Measurements from ENCODE around the gene TBC1D14. TPM values are rescaled to one million over a fixed set of nuclear protein-coding genes. Genes with fewer than 3 reads are reported as not detected.

The TBC1D14 gene
- total RNA-seq, 1 donor from 2014 or later: 40.2 TPM

GRCh38 chr4:6926681-6927478 lies 17.3 kb downstream of the TBC1D14 start:
- H3K36me3 ChIP-seq (ENCODE audit: control insufficient read depth in 3 of 3, insufficient read depth in 3 of 3, low read length in 3 of 3): peaks cover 7 to 13% (median 9%) of the 10 kb centered on the region in 3 donors
- H3K27ac ChIP-seq (ENCODE audit: low read depth, low read length): peak overlapping the region; percentile 48
- H3K27me3 ChIP-seq (ENCODE audit: control insufficient read depth in 3 of 3, insufficient read depth in 3 of 3, low read length in 3 of 3): no peaks in the 10 kb centered on the region
- no peaks in the 10 kb centered on the region for H3K9me3 ChIP-seq (ENCODE audit: control insufficient read depth in 3 of 3, low read length in 3 of 3)
- H3K9ac ChIP-seq (ENCODE audit: low read depth in 1 of 3, low read length in 3 of 3): no peak overlapping the region
- H3K4me1 ChIP-seq (ENCODE audit: control insufficient read depth in 3 of 3, insufficient read depth in 3 of 3, low read length in 3 of 3): peaks cover 42 to 54% (median 45%) of the 10 kb centered on the region in 3 donors
- no peak overlapping the region for H3K4me3 ChIP-seq (ENCODE audit: low read length in 3 of 3)

GRCh38 chr4:6928081-6928480 lies 18.5 kb downstream of the TBC1D14 start:
- no peak overlapping the region for H3K4me3 ChIP-seq (ENCODE audit: low read length in 3 of 3)
- H3K9me3 ChIP-seq (ENCODE audit: control insufficient read depth in 3 of 3, low read length in 3 of 3): no peaks in the 10 kb centered on the region
- no peaks in the 10 kb centered on the region for H3K27me3 ChIP-seq (ENCODE audit: control insufficient read depth in 3 of 3, insufficient read depth in 3 of 3, low read length in 3 of 3)
- peaks cover 7 to 13% (median 9%) of the 10 kb centered on the region in 3 donors for H3K36me3 ChIP-seq (ENCODE audit: control insufficient read depth in 3 of 3, insufficient read depth in 3 of 3, low read length in 3 of 3)
- H3K4me1 ChIP-seq (ENCODE audit: control insufficient read depth in 3 of 3, insufficient read depth in 3 of 3, low read length in 3 of 3): peaks cover 42 to 58% (median 45%) of the 10 kb centered on the region in 3 donors
- H3K9ac ChIP-seq (ENCODE audit: low read depth in 1 of 3, low read length in 3 of 3): no peak overlapping the region
- no peak overlapping the region for H3K27ac ChIP-seq (ENCODE audit: low read depth, low read length)

- H3K27ac ChIP-seq (ENCODE audit: low read depth, low read length): peak overlapping the region; percentile 4
- H3K4me3 ChIP-seq (ENCODE audit: low read length in 3 of 3): peak overlapping the region in 1 of 3 donors; percentile 35
- peak overlapping the region in 1 of 3 donors; percentile 62 for H3K9ac ChIP-seq (ENCODE audit: low read depth in 1 of 3, low read length in 3 of 3)
- peaks cover 39 to 51% (median 41%) of the 10 kb centered on the region in 3 donors for H3K4me1 ChIP-seq (ENCODE audit: control insufficient read depth in 3 of 3, insufficient read depth in 3 of 3, low read length in 3 of 3)
- H3K9me3 ChIP-seq (ENCODE audit: control insufficient read depth in 3 of 3, low read length in 3 of 3): no peaks in the 10 kb centered on the region
- peaks cover 0 to 3% (median 0%) of the 10 kb centered on the region in 3 donors for H3K36me3 ChIP-seq (ENCODE audit: control insufficient read depth in 3 of 3, insufficient read depth in 3 of 3, low read length in 3 of 3)
- no peaks in the 10 kb centered on the region for H3K27me3 ChIP-seq (ENCODE audit: control insufficient read depth in 3 of 3, insufficient read depth in 3 of 3, low read length in 3 of 3)
Observed at GRCh38 chr4:6929339-6929811, 19.7 kb downstream of the TBC1D14 start.

GRCh38 chr4:6929812-6930464 lies 20.3 kb downstream of the TBC1D14 start:
- Histone ChIP-seq H3K27me3 (ENCODE audit: control insufficient read depth in 3 of 3, insufficient read depth in 3 of 3, low read length in 3 of 3) (no peaks in the 10 kb centered on the region), H3K4me3 (ENCODE audit: low read length in 3 of 3) (peak overlapping the region in 1 of 3 donors; percentile 35), H3K9ac (ENCODE audit: low read depth in 1 of 3, low read length in 3 of 3) (peak overlapping the region in 1 of 3 donors; percentile 62), H3K36me3 (ENCODE audit: control insufficient read depth in 3 of 3, insufficient read depth in 3 of 3, low read length in 3 of 3) (peaks cover 0 to 2% (median 0%) of the 10 kb centered on the region in 3 donors), H3K9me3 (ENCODE audit: control insufficient read depth in 3 of 3, low read length in 3 of 3) (no peaks in the 10 kb centered on the region), H3K27ac (ENCODE audit: low read depth, low read length) (peak overlapping the region; percentile 4), H3K4me1 (ENCODE audit: control insufficient read depth in 3 of 3, insufficient read depth in 3 of 3, low read length in 3 of 3) (peaks cover 36 to 45% (median 36%) of the 10 kb centered on the region in 3 donors)

- H3K27me3 ChIP-seq (ENCODE audit: control insufficient read depth in 3 of 3, insufficient read depth in 3 of 3, low read length in 3 of 3): no peaks in the 10 kb centered on the region
- peaks cover 29 to 33% (median 30%) of the 10 kb centered on the region in 3 donors for H3K4me1 ChIP-seq (ENCODE audit: control insufficient read depth in 3 of 3, insufficient read depth in 3 of 3, low read length in 3 of 3)
- no peak overlapping the region for H3K9ac ChIP-seq (ENCODE audit: low read depth in 1 of 3, low read length in 3 of 3)
- H3K4me3 ChIP-seq (ENCODE audit: low read length in 3 of 3): no peak overlapping the region
- H3K27ac ChIP-seq (ENCODE audit: low read depth, low read length): no peak overlapping the region
- H3K36me3 ChIP-seq (ENCODE audit: control insufficient read depth in 3 of 3, insufficient read depth in 3 of 3, low read length in 3 of 3): no peaks in the 10 kb centered on the region
- H3K9me3 ChIP-seq (ENCODE audit: control insufficient read depth in 3 of 3, low read length in 3 of 3): no peaks in the 10 kb centered on the region
Observed at GRCh38 chr4:6932475-6932874, 22.8 kb downstream of the TBC1D14 start.

GRCh38 chr4:6932918-6933317 lies 23.3 kb downstream of the TBC1D14 start:
- H3K4me1 ChIP-seq (ENCODE audit: control insufficient read depth in 3 of 3, insufficient read depth in 3 of 3, low read length in 3 of 3): peaks cover 28 to 33% (median 28%) of the 10 kb centered on the region in 3 donors
- H3K27ac ChIP-seq (ENCODE audit: low read depth, low read length): no peak overlapping the region
- H3K27me3 ChIP-seq (ENCODE audit: control insufficient read depth in 3 of 3, insufficient read depth in 3 of 3, low read length in 3 of 3): no peaks in the 10 kb centered on the region
- H3K36me3 ChIP-seq (ENCODE audit: control insufficient read depth in 3 of 3, insufficient read depth in 3 of 3, low read length in 3 of 3): no peaks in the 10 kb centered on the region
- H3K4me3 ChIP-seq (ENCODE audit: low read length in 3 of 3): no peak overlapping the region
- H3K9ac ChIP-seq (ENCODE audit: low read depth in 1 of 3, low read length in 3 of 3): no peak overlapping the region
- H3K9me3 ChIP-seq (ENCODE audit: control insufficient read depth in 3 of 3, low read length in 3 of 3): no peaks in the 10 kb centered on the region

- Histone ChIP-seq H3K27ac (ENCODE audit: low read depth, low read length) (no peak overlapping the region), H3K27me3 (ENCODE audit: control insufficient read depth in 3 of 3, insufficient read depth in 3 of 3, low read length in 3 of 3) (no peaks in the 10 kb centered on the region), H3K9ac (ENCODE audit: low read depth in 1 of 3, low read length in 3 of 3) (no peak overlapping the region), H3K4me1 (ENCODE audit: control insufficient read depth in 3 of 3, insufficient read depth in 3 of 3, low read length in 3 of 3) (peaks cover 24 to 34% (median 28%) of the 10 kb centered on the region in 3 donors), H3K36me3 (ENCODE audit: control insufficient read depth in 3 of 3, insufficient read depth in 3 of 3, low read length in 3 of 3) (no peaks in the 10 kb centered on the region), H3K9me3 (ENCODE audit: control insufficient read depth in 3 of 3, low read length in 3 of 3) (no peaks in the 10 kb centered on the region), H3K4me3 (ENCODE audit: low read length in 3 of 3) (no peak overlapping the region)
Observed at GRCh38 chr4:6933691-6934430, 24.2 kb downstream of the TBC1D14 start.

- Histone ChIP-seq H3K4me1 (ENCODE audit: control insufficient read depth in 3 of 3, insufficient read depth in 3 of 3, low read length in 3 of 3) (peaks cover 13 to 37% (median 14%) of the 10 kb centered on the region in 3 donors), H3K36me3 (ENCODE audit: control insufficient read depth in 3 of 3, insufficient read depth in 3 of 3, low read length in 3 of 3) (no peaks in the 10 kb centered on the region)
Observed at GRCh38 chr4:6935965-6936364, 26.3 kb downstream of the TBC1D14 start.

DNA sequence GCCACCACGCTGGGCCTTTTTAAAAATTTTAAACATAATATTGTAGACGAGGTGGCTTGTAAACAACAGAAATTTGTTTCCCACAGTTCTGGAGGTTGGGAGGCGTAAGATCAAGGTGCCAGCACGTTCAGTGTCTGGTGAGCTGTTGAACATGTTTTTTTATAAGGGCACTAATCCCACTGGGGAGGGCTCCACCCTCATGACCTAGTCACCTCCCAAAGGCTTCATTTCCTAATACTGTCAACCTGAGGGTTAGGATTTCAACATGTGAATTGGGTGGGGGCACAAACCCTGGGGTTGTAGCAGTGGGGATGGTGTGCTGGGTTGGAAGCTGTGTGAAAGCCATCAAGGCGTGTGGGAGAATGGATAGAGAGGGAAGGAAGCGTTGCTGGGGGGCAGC lies 27.6 kb downstream of the TBC1D14 start:
- Histone ChIP-seq H3K27ac (ENCODE audit: low read depth, low read length) (peak overlapping the region; percentile 58), H3K9ac (ENCODE audit: low read depth in 1 of 3, low read length in 3 of 3) (no peak overlapping the region), H3K9me3 (ENCODE audit: control insufficient read depth in 3 of 3, low read length in 3 of 3) (no peaks in the 10 kb centered on the region), H3K4me3 (ENCODE audit: low read length in 3 of 3) (no peak overlapping the region), H3K27me3 (ENCODE audit: control insufficient read depth in 3 of 3, insufficient read depth in 3 of 3, low read length in 3 of 3) (no peaks in the 10 kb centered on the region), H3K36me3 (ENCODE audit: control insufficient read depth in 3 of 3, insufficient read depth in 3 of 3, low read length in 3 of 3) (no peaks in the 10 kb centered on the region), H3K4me1 (ENCODE audit: control insufficient read depth in 3 of 3, insufficient read depth in 3 of 3, low read length in 3 of 3) (peaks cover 9 to 44% (median 13%) of the 10 kb centered on the region in 3 donors)

More at GRCh38 chr4:6935965-6936364, 26.3 kb downstream of the TBC1D14 start:
- Histone ChIP-seq H3K9me3 (ENCODE audit: control insufficient read depth in 3 of 3, low read length in 3 of 3) (no peaks in the 10 kb centered on the region), H3K4me3 (ENCODE audit: low read length in 3 of 3) (no peak overlapping the region), H3K27ac (ENCODE audit: low read depth, low read length) (no peak overlapping the region), H3K9ac (ENCODE audit: low read depth in 1 of 3, low read length in 3 of 3) (no peak overlapping the region), H3K27me3 (ENCODE audit: control insufficient read depth in 3 of 3, insufficient read depth in 3 of 3, low read length in 3 of 3) (no peaks in the 10 kb centered on the region)
